Tibial nerve (tissue), 4 donors: Measurements from ENCODE around the gene CYP2A7.

Experiments
- EP300 ChIP-seq, 2 donors: sonication (generic); formaldehyde crosslinking; IDR thresholded peaks; one replicate each; pipeline ENCODE4 v1.6.1; 2017; ENCODE audit warnings: antibody characterized with exemption in 2 of 2, mild to moderate bottlenecking in 1 of 2
- POLR2A ChIP-seq, 2 donors: fragments of 450-650 bp; IDR thresholded peaks; one replicate each; pipeline ENCODE4 v1.6.1; 2017; ENCODE audit warnings: antibody characterized with exemption in 2 of 2, mild to moderate bottlenecking in 2 of 2, moderate library complexity in 2 of 2
- TF ChIP-seq, protein P1 (sequence below), 5 experiments: fragments of 200-600 bp in 3 of 5; fragments of 450-650 bp in 2 of 5; sonication (generic) in 3 of 5; IDR thresholded peaks; one replicate each; pipeline ENCODE4 v1.5.1; 2016 to 2019; ENCODE audit warnings: antibody characterized with exemption in 5 of 5, mild to moderate bottlenecking in 3 of 5, moderate library complexity in 2 of 5

DNA sequence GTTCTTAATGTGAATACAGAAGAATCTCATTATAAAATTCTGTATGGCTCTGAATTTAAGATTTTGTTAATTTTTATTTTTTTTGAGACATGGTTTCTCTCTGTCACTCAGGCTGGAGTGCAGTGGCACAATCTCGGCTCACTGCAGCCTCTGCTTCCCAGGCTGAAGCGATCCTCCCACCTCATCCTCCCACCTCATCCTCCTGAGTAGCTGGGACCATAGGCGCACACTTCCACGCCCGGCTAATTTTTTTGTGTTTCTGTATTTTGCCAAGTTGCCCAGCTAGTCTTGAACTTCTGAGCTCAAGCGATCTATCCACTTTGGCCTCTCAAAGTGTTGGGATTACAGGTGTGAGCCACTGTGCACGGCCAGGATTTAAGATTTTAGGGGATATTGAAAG is 14.3 kb downstream of the CYP2A7 start:
- TF ChIP-seq, protein P1, sequence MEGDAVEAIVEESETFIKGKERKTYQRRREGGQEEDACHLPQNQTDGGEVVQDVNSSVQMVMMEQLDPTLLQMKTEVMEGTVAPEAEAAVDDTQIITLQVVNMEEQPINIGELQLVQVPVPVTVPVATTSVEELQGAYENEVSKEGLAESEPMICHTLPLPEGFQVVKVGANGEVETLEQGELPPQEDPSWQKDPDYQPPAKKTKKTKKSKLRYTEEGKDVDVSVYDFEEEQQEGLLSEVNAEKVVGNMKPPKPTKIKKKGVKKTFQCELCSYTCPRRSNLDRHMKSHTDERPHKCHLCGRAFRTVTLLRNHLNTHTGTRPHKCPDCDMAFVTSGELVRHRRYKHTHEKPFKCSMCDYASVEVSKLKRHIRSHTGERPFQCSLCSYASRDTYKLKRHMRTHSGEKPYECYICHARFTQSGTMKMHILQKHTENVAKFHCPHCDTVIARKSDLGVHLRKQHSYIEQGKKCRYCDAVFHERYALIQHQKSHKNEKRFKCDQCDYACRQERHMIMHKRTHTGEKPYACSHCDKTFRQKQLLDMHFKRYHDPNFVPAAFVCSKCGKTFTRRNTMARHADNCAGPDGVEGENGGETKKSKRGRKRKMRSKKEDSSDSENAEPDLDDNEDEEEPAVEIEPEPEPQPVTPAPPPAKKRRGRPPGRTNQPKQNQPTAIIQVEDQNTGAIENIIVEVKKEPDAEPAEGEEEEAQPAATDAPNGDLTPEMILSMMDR (IDR thresholded peaks at IDR 0.05), result no peak
- no peak for TF ChIP-seq POLR2A (IDR thresholded peaks at IDR 0.05)
- no peak for TF ChIP-seq EP300 (IDR thresholded peaks at IDR 0.05)
